AG04450 (cell line): Measurements from ENCODE around the gene CDK16. TPM values are rescaled to one million over a fixed set of nuclear protein-coding genes. Genes with fewer than 3 reads are reported as not detected.
A peak's percentile ranks its signal among the peaks of the same experiment; 100 is the strongest.

ENCODE experiments used
- CTCF ChIA-PET: fragments of 300-600, 350-600 bp; formaldehyde crosslinking; extraction: SDS; loops from one replicate; lab custom pipeline; 2022; ENCODE audit warnings: antibody characterized with exemption, inconsistent platforms; lab: Charles Lee
- POLR2A ChIA-PET: fragments of 350-600 bp; formaldehyde crosslinking; extraction: SDS; loops from one replicate; lab custom pipeline; 2021; ENCODE audit warnings: antibody characterized with exemption, inconsistent platforms; lab: Yijun Ruan, JAX
- DNase-seq: peaks from one replicate; pipeline ENCODE4 v3.0.0-alpha.2; 2011; ENCODE audit warnings: low read depth, low spot score
- H3K27ac ChIP-seq: one replicate; pipeline ENCODE4 v1.5.1; 2012; ENCODE audit warnings: low read depth, low read length, control low read depth
- H3K27me3 ChIP-seq: one replicate; pipeline ENCODE4 v1.6.0; 2012; ENCODE audit warnings: low read length; ENCODE audit not compliant: control insufficient read depth, insufficient read depth
- H3K4me3 ChIP-seq: 2 replicates; pipeline ENCODE4 v1.5.1; 2011; ENCODE audit warnings: mild to moderate bottlenecking, low read depth, low read length, control low read depth
- H3K9me3 ChIP-seq: 2 replicates; pipeline ENCODE4 v1.5.1; 2012; ENCODE audit warnings: low read length; ENCODE audit not compliant: control insufficient read depth, insufficient read depth
- CTCF ChIP-seq: IDR thresholded peaks from 2 replicates; pipeline ENCODE4 v1.5.1; 2011; ENCODE audit warnings: low read depth, low read length, control low read depth, inconsistent platforms
- polyA plus RNA-seq: library from polyadenylated mRNA; depleted of rRNA; stranded (reverse); fragments of >200 nt; gene quantifications from 2 replicates; pipeline ENCODE4 v1.2.3, GENCODE V29; 2011

Gene CDK16
- polyA plus RNA-seq, 1 experiment = 89.9 TPM

- TF ChIP-seq CTCF = no peak
- no peak for DNase-seq
- Histone ChIP-seq H3K9me3 (no peaks in the 10 kb centered on the region), H3K27me3 (no peaks in the 10 kb centered on the region), H3K27ac (no peak overlapping the region), H3K4me3 (no peak overlapping the region)
- ChIA-PET CTCF (no interaction called here), POLR2A (no interaction called here)
Observed at GRCh38 chrX:47185241-47185640, 33.2 kb upstream of the CDK16 start.

- POLR2A ChIA-PET = no interaction called here
- CTCF ChIA-PET = no interaction called here
Observed at GRCh38 chrX:47186096-47186740, 32.3 kb upstream of the CDK16 start.

GRCh38 chrX:47187106-47187677 is 31.3 kb upstream of the CDK16 start:
- no peak for DNase-seq
- no peak overlapping the region for H3K27ac ChIP-seq
- no peak for TF ChIP-seq CTCF
- H3K9me3 ChIP-seq = no peaks in the 10 kb centered on the region
- ChIA-PET CTCF (no interaction called here), POLR2A (interaction anchor here (0.6 kb wide), 1 partner anchor 170 kb away, joined by 4 read pairs; no protein-coding TSS in a partner anchor)
- no peak overlapping the region for H3K4me3 ChIP-seq
- no peaks in the 10 kb centered on the region for H3K27me3 ChIP-seq

More at GRCh38 chrX:47186096-47186740, 32.3 kb upstream of the CDK16 start:
- no peak for DNase-seq
- Histone ChIP-seq H3K27ac (no peak overlapping the region), H3K27me3 (no peaks in the 10 kb centered on the region), H3K4me3 (no peak overlapping the region), H3K9me3 (no peaks in the 10 kb centered on the region)
- TF ChIP-seq CTCF = no peak

GRCh38 chrX:47189906-47190305 is 28.6 kb upstream of the CDK16 start:
- no peak for DNase-seq
- Histone ChIP-seq H3K9me3 (no peaks in the 10 kb centered on the region), H3K27me3 (no peaks in the 10 kb centered on the region), H3K27ac (no peak overlapping the region), H3K4me3 (no peak overlapping the region)
- POLR2A ChIA-PET = no interaction called here
- CTCF ChIA-PET = no interaction called here
- TF ChIP-seq CTCF = no peak

- ChIA-PET POLR2A (interaction anchor here (0.6 to 0.8 kb wide), 2 partner anchors 27 to 192 kb away, joined by 3 to 7 read pairs; no protein-coding TSS in a partner anchor), CTCF (interaction anchor here (2.2 kb wide), 1 partner anchor 194 kb away, joined by 14 read pairs; no protein-coding TSS in a partner anchor)
- Histone ChIP-seq H3K27me3 (no peaks in the 10 kb centered on the region), H3K4me3 (peak overlapping the region; percentile 66), H3K9me3 (no peaks in the 10 kb centered on the region), H3K27ac (peak overlapping the region; percentile 31)
- TF ChIP-seq CTCF = no peak
- DNase-seq = peak; percentile 80
Observed at GRCh38 chrX:47190445-47191269, 27.8 kb upstream of the CDK16 start.
